Fibroblast of villous mesenchyme (primary cell): ENCODE measurements around the gene SCN3A. TPM values are rescaled to one million over a fixed set of nuclear protein-coding genes. Genes with fewer than 3 reads are reported as not detected.

Source experiments
- DNase-seq: peaks from one replicate; pipeline ENCODE4 v3.0.0-alpha.2; 2010; ENCODE audit warnings: low read depth
- H3K4me3 ChIP-seq: 2 replicates; pipeline ENCODE4 v1.5.1; 2011; ENCODE audit warnings: low read depth, mild to moderate bottlenecking, low read length
- CTCF ChIP-seq: IDR thresholded peaks from 2 replicates; pipeline ENCODE4 v1.5.1; 2012; ENCODE audit warnings: low read depth, mild to moderate bottlenecking, low read length; ENCODE audit not compliant: insufficient read depth
- total RNA-seq: library from RNA; depleted of rRNA; stranded (reverse); fragments of >200 nt; gene quantifications from 2 replicates; pipeline ENCODE4 v1.2.3, GENCODE V29; 2012

SCN3A gene
- total RNA-seq, 1 donor = not detected

- no peak for TF ChIP-seq CTCF
- H3K4me3 ChIP-seq = no peak overlapping the region
- no peak for DNase-seq
These were observed 56.4 kb downstream of the SCN3A start for GRCh38 chr2:165147186-165148045.

GRCh38 chr2:165144315-165144714 lies 59.5 kb downstream of the SCN3A start:
- no peak overlapping the region for H3K4me3 ChIP-seq
- no peak for TF ChIP-seq CTCF
- DNase-seq = no peak

GRCh38 chr2:165141601-165142354 lies 62.1 kb downstream of the SCN3A start:
- DNase-seq = peak; percentile 1

GRCh38 chr2:165126244-165126643 lies 77.6 kb downstream of the SCN3A start:
- H3K4me3 ChIP-seq = no peak overlapping the region
- DNase-seq = no peak
- no peak for TF ChIP-seq CTCF

More at GRCh38 chr2:165141601-165142354, 62.1 kb downstream of the SCN3A start:
- H3K4me3 ChIP-seq = no peak overlapping the region
- TF ChIP-seq CTCF = no peak

- H3K4me3 ChIP-seq = no peak overlapping the region
- TF ChIP-seq CTCF = no peak
- no peak for DNase-seq
These were observed 81.3 kb downstream of the SCN3A start for GRCh38 chr2:165122521-165122920.

GRCh38 chr2:165120740-165121467 lies 82.9 kb downstream of the SCN3A start:
- no peak for TF ChIP-seq CTCF
- H3K4me3 ChIP-seq = no peak overlapping the region
- DNase-seq = no peak
